ENCODE data around the gene LTBP1.
"Not testable (repeated sequence)": the region's sequence is repeated elsewhere in the genome, so short reads cannot be mapped to it uniquely, and the experiment has no call there.

LTBP1 gene

DNA sequence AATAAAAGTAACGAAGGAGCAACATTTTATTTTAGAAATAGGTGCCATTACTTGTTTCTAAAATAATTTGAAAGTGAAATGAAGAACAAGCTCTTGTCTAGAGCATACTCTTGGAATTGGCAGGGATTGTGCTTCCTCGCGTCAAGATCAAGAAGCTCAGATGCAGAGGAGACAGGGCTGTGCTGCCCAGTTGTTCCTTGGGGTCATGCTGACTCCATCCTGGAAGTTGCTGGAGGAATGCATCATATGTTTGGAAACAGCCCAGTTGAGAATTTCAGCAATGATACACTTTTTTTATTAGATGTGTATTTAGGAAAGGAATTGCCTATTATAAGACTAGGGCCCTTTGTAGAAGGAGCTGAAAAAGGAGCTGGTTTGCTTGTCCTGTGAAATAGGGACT is 17.2 kb downstream of the LTBP1 start:
- no peak for DNase-seq (ENCODE audit: low read depth in 2 of 2)

- DNase-seq (ENCODE audit: low read depth in 2 of 2) = no peak
Observed at GRCh38 chr2:32965523-32966171, 18.9 kb downstream of the LTBP1 start.

DNA sequence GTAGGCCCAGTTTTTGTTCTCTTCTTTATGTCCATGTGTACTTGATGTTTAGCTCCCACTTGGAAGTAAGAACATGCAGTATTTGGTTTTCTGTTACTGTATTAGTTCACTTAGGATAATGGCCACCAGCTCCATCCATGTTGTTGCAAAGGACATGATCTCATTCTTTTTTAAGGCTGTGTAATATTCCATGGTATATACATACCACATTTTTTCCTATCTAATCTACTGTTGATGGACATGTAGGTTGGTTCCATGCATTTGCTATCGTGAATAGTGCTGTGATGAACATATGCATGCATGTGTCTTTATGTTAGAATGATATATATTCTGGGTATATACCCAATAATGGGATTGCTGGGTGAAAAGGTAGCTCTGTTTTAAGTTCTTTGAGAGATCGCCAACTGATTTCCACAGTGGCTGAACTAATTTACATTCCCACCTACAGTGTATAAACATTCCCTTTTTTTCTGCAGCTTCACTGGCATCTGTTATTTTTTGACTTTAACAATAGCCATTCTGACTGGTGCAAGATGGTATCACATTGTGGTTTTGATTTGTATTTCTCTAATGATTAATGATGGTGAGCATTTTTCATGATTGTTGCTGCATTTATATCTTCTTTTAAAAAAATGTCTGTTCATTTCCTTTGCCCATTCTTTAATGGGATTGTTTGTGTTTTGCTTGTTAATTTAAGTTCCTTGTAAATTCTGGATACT is 22.9 kb downstream of the LTBP1 start:
- no peak for DNase-seq (ENCODE audit: low read depth in 2 of 2)

- DNase-seq (ENCODE audit: low read depth in 2 of 2) = not testable (repeated sequence)
Observed at GRCh38 chr2:32973772-32974171, 27.0 kb downstream of the LTBP1 start.

GRCh38 chr2:32976409-32977063 is 29.8 kb downstream of the LTBP1 start:
- DNase-seq (ENCODE audit: low read depth in 2 of 2) = no peak

GRCh38 chr2:32977228-32977758 is 30.5 kb downstream of the LTBP1 start:
- DNase-seq (ENCODE audit: low read depth in 2 of 2) = no peak

GRCh38 chr2:32981612-32982011 is 34.9 kb downstream of the LTBP1 start:
- no peak for DNase-seq (ENCODE audit: low read depth in 2 of 2)

DNA sequence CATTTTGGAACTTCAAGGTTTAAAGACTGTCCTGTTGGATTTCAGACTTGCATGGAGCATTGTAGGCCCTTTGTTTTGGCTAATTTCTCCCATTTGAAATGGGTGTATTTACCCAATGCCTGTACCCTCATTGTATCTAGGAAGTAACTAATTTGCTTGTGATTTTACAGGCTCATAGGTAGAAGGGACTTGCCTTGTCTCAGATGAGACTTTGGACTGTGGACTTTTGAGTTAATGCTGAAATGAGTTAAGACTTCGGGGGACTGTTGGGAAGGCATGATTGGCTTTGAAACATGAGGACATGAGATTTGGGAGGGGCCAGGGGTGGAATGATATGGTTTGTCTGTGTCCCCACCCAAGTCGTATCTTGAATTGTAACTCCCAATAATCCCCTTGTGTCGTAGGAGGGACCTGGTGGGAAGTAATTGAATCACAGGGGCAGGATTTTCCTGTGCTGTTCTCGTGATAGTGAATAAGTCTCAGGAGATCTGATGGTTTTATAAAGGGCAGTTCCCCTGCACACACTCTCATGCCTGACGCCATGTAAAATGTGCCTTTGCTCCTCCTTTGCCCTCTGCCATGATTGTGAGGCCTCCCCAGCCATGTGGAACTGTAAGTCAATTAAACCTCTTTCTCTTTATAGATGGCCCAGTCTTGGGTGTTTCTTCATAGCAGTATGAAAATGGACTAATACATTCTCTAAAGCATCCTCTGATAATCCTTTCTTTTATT is 36.6 kb downstream of the LTBP1 start:
- not testable (repeated sequence) for DNase-seq (ENCODE audit: low read depth in 2 of 2)

DNA sequence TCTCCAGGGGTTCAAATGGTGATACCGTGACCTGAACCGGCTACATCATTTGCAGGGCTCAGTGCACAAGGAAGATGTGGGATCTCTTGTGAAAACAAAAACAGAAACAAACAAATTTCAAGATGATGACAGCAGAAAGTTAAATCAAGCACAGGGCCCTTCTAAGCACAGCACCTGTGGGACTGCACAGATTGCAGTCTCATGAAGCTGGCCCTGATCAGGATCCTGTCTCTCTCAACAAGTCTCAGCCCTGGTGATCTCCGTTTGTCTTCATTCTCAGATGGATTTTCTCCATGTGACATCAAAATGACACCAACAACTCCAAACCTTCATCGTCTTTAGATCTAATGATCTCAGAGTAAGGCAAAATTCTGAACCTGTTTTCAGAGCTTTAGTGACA is 39.7 kb downstream of the LTBP1 start:
- DNase-seq (ENCODE audit: low read depth in 2 of 2) = no peak

DNA sequence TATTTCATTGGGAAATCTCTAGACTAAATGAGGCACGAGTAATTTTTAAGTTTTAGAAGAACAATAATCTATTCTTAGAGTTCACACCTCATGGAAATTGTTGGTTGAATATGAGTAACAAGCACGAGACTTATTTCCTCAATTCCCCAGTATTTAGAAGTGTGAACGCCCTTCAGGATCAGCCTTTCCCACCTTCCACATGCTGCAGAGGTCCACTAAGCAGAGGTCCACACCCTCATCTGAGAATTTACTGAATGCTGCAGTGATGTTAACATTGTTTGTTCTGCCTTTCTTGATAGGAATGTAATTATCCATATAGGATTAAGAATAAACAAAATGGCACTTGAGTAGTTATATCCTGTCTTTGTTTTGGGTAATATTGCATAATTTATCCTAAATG is 41.8 kb downstream of the LTBP1 start:
- no peak for DNase-seq (ENCODE audit: low read depth in 2 of 2)

- DNase-seq (ENCODE audit: low read depth in 2 of 2) = no peak
Observed at GRCh38 chr2:32990556-32990955, 43.8 kb downstream of the LTBP1 start.

DNA sequence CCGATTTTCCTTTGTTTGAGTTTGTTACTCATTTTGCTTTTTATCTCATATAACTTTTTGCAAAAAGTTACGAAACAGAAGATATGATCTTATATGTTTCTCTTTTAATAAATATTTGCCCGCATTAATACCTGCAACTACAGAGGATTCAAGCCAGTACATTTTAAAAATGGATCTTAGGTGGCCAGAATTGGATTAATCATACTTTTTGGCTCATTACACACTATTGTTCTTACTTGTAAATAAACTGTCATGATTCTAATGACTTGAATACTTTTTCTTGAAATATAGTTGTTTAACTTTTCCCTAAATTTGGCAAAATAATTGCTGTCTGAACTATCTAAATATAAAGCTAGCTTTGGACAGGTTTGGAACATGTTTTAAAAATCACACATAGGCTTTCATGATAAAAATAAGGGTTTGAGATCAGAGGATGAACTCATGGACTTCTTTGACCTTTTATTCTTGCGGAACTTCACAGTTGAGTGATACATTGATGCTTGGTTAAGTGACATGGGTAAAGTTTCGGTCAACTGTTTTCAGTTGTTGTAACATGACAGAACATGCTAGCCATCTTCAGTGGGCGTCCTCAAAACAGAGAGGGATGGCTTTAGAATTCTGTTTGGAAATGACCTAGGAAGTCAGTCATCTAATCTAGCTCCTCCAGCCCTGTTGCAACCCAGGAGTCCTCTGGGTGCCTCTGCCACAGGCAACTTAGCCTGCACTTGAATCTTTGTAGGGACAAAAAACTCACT is 44.5 kb downstream of the LTBP1 start:
- no peak for DNase-seq (ENCODE audit: low read depth in 2 of 2)

DNA sequence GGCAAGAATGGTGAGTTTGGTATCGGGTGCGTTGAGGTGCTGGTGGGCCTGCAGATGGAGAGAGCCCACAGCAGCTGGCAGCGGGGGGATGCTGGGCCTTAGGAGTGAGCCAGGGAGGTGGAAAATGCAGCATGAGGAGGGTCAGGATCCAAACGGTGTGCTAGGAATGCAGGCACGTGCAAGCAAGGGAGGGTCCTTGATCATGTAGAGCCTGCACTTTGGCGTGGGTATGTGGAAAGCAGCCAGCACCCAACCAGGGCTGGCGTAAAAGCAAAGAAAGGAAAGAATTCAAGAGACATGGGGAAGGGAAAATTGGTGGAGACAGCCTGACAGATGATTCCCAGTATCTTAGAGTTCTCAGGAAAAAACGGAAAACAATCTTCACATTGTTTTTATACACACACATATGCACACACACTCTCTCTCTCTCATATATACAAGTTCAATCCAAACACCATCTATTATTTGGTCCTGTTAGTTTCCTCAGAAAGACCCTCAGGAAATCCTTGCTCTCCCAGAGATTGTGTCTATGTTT is 46.3 kb downstream of the LTBP1 start:
- no peak for DNase-seq (ENCODE audit: low read depth in 2 of 2)

GRCh38 chr2:32997705-32998104 is 51.0 kb downstream of the LTBP1 start:
- no peak for DNase-seq (ENCODE audit: low read depth in 2 of 2)

GRCh38 chr2:33000986-33001385 is 54.2 kb downstream of the LTBP1 start:
- DNase-seq (ENCODE audit: low read depth in 2 of 2) = no peak

GRCh38 chr2:33001823-33002222 is 55.1 kb downstream of the LTBP1 start:
- no peak for DNase-seq (ENCODE audit: low read depth in 2 of 2)

DNA sequence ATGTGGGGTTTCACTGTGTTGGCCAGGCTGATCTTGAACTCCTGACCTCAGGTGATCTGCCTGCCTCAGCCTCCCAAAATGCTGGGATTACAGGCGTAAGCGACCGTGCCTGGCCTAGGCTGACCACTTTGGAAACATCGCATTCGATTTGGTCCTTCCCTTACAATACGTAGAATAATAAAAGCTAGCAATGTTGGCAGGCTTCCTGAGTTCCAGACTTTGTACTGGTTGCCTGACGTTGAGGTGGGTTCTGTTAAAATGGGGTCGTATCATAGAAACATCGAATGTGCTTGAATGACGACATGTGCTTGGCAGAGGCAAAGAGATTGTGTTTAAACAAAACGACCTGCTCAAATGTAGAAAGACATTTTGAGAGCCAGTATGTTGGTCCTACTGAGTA is 56.1 kb downstream of the LTBP1 start:
- DNase-seq (ENCODE audit: low read depth in 2 of 2) = no peak

GRCh38 chr2:33005057-33005456 is 58.3 kb downstream of the LTBP1 start:
- no peak for DNase-seq (ENCODE audit: low read depth in 2 of 2)

DNA sequence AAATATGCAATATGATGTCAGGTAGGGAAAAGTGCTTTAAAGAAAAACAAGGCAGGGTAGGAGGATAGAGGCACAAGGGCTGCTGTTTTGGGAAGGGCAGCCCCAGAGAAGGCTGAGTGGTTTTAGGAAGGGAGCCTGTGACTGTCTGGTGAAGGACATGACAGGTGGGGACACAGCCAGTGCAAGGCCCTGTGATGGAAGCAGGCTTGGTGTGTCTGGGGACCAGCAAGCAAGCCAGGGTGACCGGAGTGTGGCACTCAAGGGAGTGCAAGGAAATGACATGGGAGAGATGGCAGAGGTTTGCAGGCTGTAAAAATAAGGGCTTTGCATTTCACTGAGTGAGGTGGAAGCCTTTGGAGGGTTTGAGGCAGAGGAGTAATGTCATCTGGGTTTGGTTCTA is 62.0 kb downstream of the LTBP1 start:
- no peak for DNase-seq (ENCODE audit: low read depth in 2 of 2)

DNA sequence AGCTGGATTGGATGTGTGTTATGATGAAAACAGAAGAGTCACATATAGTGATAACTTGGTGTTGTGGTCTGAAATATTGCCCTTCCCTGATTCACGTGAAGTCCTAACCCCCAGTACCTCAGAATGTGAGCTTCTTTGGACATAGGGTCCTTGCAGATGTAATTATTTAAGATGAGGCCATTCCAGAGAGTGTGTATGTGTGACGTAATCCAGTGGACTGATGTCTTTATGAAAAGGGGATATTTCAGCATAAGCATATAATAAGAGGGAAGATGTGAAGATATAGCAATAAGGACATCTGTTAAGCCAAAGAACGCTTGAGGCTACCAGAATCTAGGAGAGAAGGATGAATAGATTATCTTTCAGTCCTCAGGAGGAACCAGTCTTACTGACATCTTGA is 62.5 kb downstream of the LTBP1 start:
- no peak for DNase-seq (ENCODE audit: low read depth in 2 of 2)

DNA sequence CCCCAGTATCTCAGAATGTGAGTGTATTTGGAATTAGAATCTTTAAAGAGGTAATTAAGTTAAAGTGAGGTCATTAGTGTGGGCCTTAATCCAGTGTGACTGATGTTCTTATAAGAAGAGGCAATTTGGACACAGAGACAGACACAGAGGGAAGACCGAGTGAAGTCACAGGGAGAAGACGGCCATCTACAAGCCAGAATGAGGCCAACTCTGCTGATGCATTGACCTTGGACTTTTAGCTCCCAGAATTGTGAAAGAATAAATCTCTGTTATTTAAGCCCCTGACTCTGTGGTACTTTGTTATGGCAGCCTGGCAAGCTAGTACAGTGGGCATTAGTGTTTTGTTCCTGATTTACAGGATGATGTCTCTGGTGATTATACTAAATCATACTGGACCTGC is 64.6 kb downstream of the LTBP1 start:
- no peak for DNase-seq (ENCODE audit: low read depth in 2 of 2)
